RWPE2 (cell line): ENCODE results near the gene HRAS.

Experiments
- ATAC-seq: fragments of 200-7000 bp; cut with Tn5 transposase; 3 replicates; pipeline ENCODE4 v1.9.1; 2021; ENCODE audit warnings: low read depth
- DNase-seq: peaks from one replicate; pipeline ENCODE4 v3.0.0-alpha.2; 2020; ENCODE audit warnings: low spot score
- H3K27ac ChIP-seq: fragments of 450-650 bp; 2 replicates; pipeline ENCODE4 v1.5.1; 2017; ENCODE audit warnings: mild to moderate bottlenecking; ENCODE audit not compliant: poor library complexity, severe bottlenecking
- H3K27me3 ChIP-seq: fragments of 250-450 bp; sonication (Bioruptor Pico); 2 replicates; pipeline ENCODE4 v1.5.1; 2021; ENCODE audit warnings: mild to moderate bottlenecking, moderate library complexity; ENCODE audit not compliant: insufficient read depth, poor library complexity, severe bottlenecking
- H3K36me3 ChIP-seq: fragments of 250-450 bp; sonication (Bioruptor Pico); 2 replicates; pipeline ENCODE4 v1.5.1; 2020; ENCODE audit warnings: low read depth, mild to moderate bottlenecking, moderate library complexity
- H3K4me1 ChIP-seq: fragments of 250-450 bp; sonication (Bioruptor Pico); 2 replicates; pipeline ENCODE4 v1.5.1; 2021; ENCODE audit warnings: mild to moderate bottlenecking, moderate library complexity; ENCODE audit not compliant: insufficient read depth, poor library complexity, severe bottlenecking
- H3K4me3 ChIP-seq: fragments of 250-450 bp; sonication (Bioruptor Pico); 2 replicates; pipeline ENCODE4 v1.5.1; 2021; ENCODE audit warnings: mild to moderate bottlenecking, moderate library complexity; ENCODE audit not compliant: severe bottlenecking
- H3K9me3 ChIP-seq: fragments of 250-450 bp; sonication (Bioruptor Pico); 2 replicates; pipeline ENCODE4 v1.5.1; 2021; ENCODE audit warnings: mild to moderate bottlenecking, moderate library complexity; ENCODE audit not compliant: severe bottlenecking
- TF ChIP-seq, protein P1 (sequence below): fragments of 450-650 bp; IDR thresholded peaks from one replicate; pipeline ENCODE4 v1.5.1; 2017; ENCODE audit warnings: mild to moderate bottlenecking, moderate library complexity; ENCODE audit not compliant: poor library complexity, severe bottlenecking

The HRAS gene

DNA sequence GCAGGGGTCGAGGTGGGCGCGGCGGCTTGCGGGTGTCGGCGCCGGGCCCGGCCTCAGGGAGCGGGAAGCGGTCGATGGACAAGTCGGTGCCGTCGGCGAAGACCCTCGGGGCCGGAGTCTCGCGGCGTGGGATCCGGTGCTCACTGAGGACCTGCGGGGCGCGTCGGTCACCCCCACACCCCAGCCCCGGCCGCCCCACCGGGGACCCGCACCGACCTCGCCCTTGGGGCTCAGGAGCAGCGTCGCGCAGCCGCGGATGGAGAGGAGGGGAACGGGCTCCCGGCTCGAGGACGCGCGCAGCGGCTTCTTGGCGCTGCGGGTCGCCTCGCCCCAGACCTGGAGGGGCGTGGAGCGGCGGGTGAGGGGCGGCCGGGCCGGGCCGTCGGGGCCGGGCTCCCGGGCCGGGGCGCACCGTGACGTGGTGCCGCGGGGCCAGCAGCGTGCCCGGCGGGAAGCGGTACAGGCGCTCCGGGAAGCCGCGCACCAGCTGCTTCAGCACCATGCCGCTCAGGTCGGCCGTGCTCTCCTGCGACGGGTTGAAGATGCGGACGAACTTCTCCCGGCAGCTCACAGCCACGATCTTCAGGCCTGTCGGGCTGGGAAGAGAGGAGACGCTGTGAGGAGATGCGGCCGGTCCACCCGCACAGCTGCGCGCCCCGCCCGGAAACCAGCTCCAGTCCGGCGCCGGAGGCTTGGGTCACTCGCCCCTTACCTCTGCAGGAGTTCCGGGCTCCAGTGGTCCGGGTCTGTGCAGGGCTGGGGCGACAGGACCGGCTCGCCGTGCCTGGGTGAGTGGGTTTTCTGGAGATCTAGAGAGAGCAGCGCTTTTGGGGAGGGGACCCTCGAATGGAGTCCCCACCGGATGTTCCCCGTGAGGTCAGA, 20.6 kb upstream of the HRAS start:
- Histone ChIP-seq H3K4me3 (peak overlapping the region; percentile 36), H3K36me3 (no peaks in the 10 kb centered on the region), H3K4me1 (no peaks in the 10 kb centered on the region), H3K27me3 (peaks cover 7% of the 10 kb centered on the region), H3K9me3 (no peaks in the 10 kb centered on the region), H3K27ac (no peak overlapping the region)
- TF ChIP-seq, protein P1, sequence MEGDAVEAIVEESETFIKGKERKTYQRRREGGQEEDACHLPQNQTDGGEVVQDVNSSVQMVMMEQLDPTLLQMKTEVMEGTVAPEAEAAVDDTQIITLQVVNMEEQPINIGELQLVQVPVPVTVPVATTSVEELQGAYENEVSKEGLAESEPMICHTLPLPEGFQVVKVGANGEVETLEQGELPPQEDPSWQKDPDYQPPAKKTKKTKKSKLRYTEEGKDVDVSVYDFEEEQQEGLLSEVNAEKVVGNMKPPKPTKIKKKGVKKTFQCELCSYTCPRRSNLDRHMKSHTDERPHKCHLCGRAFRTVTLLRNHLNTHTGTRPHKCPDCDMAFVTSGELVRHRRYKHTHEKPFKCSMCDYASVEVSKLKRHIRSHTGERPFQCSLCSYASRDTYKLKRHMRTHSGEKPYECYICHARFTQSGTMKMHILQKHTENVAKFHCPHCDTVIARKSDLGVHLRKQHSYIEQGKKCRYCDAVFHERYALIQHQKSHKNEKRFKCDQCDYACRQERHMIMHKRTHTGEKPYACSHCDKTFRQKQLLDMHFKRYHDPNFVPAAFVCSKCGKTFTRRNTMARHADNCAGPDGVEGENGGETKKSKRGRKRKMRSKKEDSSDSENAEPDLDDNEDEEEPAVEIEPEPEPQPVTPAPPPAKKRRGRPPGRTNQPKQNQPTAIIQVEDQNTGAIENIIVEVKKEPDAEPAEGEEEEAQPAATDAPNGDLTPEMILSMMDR, result no peak
- no peak for DNase-seq
- ATAC-seq, result no peak

DNA sequence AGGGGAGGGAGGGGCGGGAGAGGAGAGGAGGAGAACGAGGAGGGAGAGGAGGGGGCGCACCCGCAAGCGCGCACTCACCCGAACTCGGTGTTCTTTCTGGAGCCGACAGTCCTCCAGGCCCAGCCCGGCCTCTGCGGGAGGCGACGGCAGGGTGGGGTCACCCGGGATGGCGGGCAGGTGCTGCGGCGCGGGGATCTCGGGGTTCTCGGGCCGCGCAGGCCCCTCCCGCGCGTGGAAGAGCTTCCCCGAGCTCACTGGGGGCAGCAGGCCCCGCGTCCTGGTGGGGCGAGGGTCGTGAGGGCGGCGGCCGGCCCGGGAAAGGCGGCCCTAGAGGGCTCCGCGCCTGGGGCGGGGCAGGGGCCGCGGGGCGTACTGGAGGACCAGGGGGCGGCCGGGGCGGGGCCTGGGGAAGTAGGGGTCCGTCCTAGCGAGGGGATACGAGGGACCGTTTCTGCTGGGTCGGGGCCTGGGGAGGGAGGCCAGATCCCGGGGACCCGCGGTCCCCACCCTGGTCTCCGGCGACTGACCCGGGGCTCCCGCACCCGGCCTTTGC, 19.9 kb upstream of the HRAS start:
- Histone ChIP-seq H3K27ac (no peak overlapping the region), H3K9me3 (no peaks in the 10 kb centered on the region), H3K27me3 (peaks cover 7% of the 10 kb centered on the region), H3K4me3 (peak overlapping the region; percentile 36), H3K36me3 (no peaks in the 10 kb centered on the region), H3K4me1 (no peaks in the 10 kb centered on the region)
- DNase-seq (no peak), ATAC-seq (peak; percentile 11)
- TF ChIP-seq, protein P1, result no peak

DNA sequence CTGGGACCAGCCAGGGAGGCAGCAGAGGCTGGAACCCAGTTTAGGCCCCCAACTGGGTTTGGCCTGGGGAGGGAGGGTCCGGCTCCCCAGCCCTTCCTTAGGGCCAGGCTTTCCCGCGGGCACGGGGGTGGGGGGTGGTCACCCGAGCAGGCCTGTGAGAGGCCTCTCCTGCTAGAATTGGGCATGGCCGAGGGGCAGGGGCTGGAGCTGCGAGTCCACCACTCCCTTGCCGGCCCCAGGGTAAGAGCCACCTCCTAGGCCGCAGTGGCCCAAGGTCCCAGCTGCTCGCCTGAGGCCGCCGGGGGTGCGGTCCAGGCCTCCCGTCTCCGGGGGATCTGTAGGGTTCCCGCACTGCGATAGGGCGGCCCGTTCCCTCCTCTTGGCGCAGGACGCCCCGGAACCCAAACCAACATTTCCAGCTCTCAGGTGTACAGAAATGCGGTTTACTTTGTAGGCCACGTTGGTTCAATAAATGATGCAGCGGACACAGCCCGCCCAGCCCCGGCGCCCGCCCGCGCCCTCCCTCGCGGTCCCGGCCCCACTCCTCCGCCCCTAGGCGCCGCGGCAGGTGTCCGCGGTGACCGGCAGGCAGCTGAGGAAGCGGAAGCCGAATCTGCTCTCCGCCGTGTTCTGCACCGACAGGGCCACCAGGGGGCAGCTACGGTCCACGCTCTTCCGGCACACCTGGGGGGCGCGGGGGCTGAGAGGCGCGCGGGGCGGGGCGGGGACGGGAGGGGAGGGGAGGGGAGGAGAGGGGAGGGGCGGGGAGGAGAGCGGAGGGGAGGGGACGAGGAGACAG, 19.3 kb upstream of the HRAS start:
- H3K4me1 ChIP-seq, result no peaks in the 10 kb centered on the region
- ATAC-seq (peak; percentile 54), DNase-seq (no peak)
- H3K27me3 ChIP-seq, result peaks cover 7% of the 10 kb centered on the region
- H3K9me3 ChIP-seq, result no peaks in the 10 kb centered on the region
- H3K27ac ChIP-seq, result no peak overlapping the region
- TF ChIP-seq, protein P1, result peak; percentile 76
- H3K4me3 ChIP-seq, result peak overlapping the region; percentile 36
- no peaks in the 10 kb centered on the region for H3K36me3 ChIP-seq

DNA sequence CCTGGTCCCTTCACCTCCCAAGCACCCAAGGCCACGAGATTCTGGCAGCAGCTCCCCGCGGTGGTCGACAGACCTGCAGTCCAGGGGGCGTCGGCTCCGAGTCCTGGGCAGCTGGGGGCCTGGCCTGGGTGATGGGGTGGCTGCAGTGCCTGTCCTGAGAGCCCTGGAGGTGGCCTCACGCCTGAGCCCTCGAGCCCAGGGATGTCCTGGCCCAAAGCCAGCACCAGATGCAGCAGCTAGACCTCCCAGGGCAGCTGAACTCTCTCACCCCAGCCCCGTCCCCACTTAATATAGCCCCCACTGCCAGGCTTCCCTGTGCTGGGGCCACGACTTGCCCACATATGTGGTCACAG, 18.6 kb upstream of the HRAS start:
- Histone ChIP-seq H3K36me3 (no peaks in the 10 kb centered on the region), H3K9me3 (no peaks in the 10 kb centered on the region), H3K4me3 (no peak overlapping the region), H3K4me1 (no peaks in the 10 kb centered on the region), H3K27ac (no peak overlapping the region), H3K27me3 (peaks cover 7% of the 10 kb centered on the region)
- DNase-seq, result no peak
- no peak for ATAC-seq
- TF ChIP-seq, protein P1, result no peak
